Neutrophil (primary cell): ENCODE data around the gene RNASE3.
"Not testable (repeated sequence)": the region's sequence is repeated elsewhere in the genome, so short reads cannot be mapped to it uniquely, and the experiment has no call there.

ENCODE experiments used
- H3K27ac ChIP-seq: fragments of 200-600 bp; sonication (generic); 2 replicates; pipeline ENCODE4 v1.5.1; 2016; ENCODE audit warnings: mild to moderate bottlenecking, moderate library complexity
- H3K27me3 ChIP-seq: fragments of 200-600 bp; sonication (generic); 2 replicates; pipeline ENCODE4 v1.6.0; 2016; ENCODE audit warnings: mild to moderate bottlenecking
- H3K36me3 ChIP-seq: fragments of 200-600 bp; sonication (generic); 2 replicates; pipeline ENCODE4 v1.5.1; 2017
- H3K4me1 ChIP-seq, 2 experiments: fragments of 200-600 bp in 1 of 2; sonication (generic) in 1 of 2; 1 replicate in 1 of 2; 2 replicates in 1 of 2; pipeline versions ENCODE4 v1.5.1 to v1.6.1; 2013 to 2016; ENCODE audit warnings: low read depth in 1 of 2, low read length in 1 of 2, mild to moderate bottlenecking in 1 of 2, moderate library complexity in 1 of 2; ENCODE audit not compliant: control insufficient read depth in 1 of 2, insufficient read depth in 1 of 2
- H3K4me3 ChIP-seq, 2 experiments: fragments of 200-600 bp in 1 of 2; sonication (generic) in 1 of 2; 1 replicate in 1 of 2; 2 replicates in 1 of 2; pipeline ENCODE4 v1.5.1; 2013 to 2016; ENCODE audit warnings: low read depth in 1 of 2, low read length in 1 of 2, mild to moderate bottlenecking in 1 of 2, moderate library complexity in 1 of 2
- H3K9me3 ChIP-seq: fragments of 200-600 bp; sonication (generic); 2 replicates; pipeline ENCODE4 v1.5.1; 2016
- TF ChIP-seq, protein P1 (sequence below): fragments of 200-600 bp; sonication (generic); IDR thresholded peaks from 2 replicates; pipeline ENCODE4 v1.5.1; 2016; ENCODE audit warnings: antibody characterized with exemption

RNASE3 gene

DNA sequence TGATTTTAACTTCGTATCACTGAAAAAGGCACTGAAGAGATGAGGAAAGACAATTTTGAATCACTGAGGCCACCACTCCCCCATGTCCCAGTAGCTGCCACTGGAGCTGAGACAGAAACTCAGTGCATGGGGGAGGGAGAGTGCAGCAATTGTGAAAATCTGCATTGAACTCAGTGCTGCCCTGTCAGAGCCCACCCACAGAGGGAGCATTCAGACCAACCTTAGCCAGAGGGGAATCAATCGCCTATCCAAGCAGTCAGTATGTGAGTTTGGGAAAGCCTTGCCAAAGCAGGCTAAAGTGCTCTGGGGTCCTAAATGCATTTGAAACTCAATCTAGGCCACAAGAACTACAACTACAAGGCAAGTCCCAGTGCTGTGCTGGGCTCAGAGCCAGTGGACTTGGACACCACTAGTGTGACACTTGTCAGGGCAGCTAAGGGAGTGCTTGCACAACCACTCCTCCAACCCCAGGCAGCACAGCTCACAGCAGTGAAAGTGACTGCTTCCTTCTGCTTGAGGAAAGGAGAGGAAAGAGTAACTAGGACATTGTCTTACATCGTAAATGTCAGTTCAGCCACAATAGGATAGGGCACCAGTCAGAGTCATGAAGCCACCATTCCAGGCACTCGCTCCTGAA, 13.3 kb downstream of the RNASE3 start:
- TF ChIP-seq, protein P1, sequence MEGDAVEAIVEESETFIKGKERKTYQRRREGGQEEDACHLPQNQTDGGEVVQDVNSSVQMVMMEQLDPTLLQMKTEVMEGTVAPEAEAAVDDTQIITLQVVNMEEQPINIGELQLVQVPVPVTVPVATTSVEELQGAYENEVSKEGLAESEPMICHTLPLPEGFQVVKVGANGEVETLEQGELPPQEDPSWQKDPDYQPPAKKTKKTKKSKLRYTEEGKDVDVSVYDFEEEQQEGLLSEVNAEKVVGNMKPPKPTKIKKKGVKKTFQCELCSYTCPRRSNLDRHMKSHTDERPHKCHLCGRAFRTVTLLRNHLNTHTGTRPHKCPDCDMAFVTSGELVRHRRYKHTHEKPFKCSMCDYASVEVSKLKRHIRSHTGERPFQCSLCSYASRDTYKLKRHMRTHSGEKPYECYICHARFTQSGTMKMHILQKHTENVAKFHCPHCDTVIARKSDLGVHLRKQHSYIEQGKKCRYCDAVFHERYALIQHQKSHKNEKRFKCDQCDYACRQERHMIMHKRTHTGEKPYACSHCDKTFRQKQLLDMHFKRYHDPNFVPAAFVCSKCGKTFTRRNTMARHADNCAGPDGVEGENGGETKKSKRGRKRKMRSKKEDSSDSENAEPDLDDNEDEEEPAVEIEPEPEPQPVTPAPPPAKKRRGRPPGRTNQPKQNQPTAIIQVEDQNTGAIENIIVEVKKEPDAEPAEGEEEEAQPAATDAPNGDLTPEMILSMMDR, result no peak
- Histone ChIP-seq H3K9me3 (no peaks in the 10 kb centered on the region), H3K4me1 (peaks cover 24% of the 10 kb centered on the region in 2 experiments), H3K36me3 (no peaks in the 10 kb centered on the region), H3K27me3 (no peaks in the 10 kb centered on the region), H3K27ac (peak overlapping the region; percentile 71), H3K4me3 (no peak overlapping the region)

DNA sequence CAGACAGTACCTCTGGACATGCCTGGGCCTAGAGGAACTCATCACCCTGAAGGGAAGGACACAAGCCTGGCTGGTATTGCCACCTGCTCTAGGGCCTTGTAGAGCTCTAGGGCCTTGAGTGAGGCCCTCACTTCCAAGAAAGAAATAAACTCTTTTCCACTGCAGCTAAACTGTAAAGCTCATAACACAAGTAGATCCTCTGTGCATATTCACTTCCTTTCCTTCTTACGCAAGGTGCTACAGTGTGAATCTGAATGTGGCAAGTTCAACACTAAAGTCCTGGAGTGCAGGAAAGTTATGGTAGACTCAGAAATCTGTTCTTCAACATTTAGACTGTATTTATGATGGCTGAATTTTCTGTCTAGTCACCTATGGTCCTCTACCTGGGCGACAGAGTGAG, 14.5 kb downstream of the RNASE3 start:
- TF ChIP-seq, protein P1, result no peak
- H3K36me3 ChIP-seq, result no peaks in the 10 kb centered on the region
- peaks cover 24% of the 10 kb centered on the region in 2 experiments for H3K4me1 ChIP-seq
- H3K4me3 ChIP-seq, result no peak overlapping the region
- H3K27me3 ChIP-seq, result no peaks in the 10 kb centered on the region
- H3K9me3 ChIP-seq, result no peaks in the 10 kb centered on the region
- peak overlapping the region; percentile 71 for H3K27ac ChIP-seq

DNA sequence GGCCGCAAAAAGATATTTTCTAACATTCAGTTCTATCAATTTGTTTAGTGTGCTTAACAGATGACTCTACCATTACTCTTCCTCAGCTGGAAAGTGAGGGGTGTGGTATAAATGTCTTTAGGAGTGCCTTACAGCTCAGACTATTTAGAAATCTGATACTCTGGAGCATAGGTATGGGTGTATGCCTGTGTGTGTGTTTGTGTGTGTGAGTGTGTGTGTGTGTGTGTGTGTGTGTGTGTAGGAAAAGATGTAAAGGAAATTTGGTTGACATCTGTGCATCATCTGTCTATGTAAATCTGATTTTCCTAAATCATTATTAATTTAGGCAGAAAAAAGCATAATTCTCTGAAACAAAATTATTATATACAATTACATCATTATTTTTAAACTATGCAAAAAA, 16.0 kb downstream of the RNASE3 start:
- no peak overlapping the region for H3K27ac ChIP-seq
- H3K9me3 ChIP-seq, result no peaks in the 10 kb centered on the region
- H3K4me1 ChIP-seq, result peaks cover 24% of the 10 kb centered on the region in 2 experiments
- H3K4me3 ChIP-seq, result no peak overlapping the region
- H3K36me3 ChIP-seq, result no peaks in the 10 kb centered on the region
- TF ChIP-seq, protein P1, result no peak
- H3K27me3 ChIP-seq, result no peaks in the 10 kb centered on the region

DNA sequence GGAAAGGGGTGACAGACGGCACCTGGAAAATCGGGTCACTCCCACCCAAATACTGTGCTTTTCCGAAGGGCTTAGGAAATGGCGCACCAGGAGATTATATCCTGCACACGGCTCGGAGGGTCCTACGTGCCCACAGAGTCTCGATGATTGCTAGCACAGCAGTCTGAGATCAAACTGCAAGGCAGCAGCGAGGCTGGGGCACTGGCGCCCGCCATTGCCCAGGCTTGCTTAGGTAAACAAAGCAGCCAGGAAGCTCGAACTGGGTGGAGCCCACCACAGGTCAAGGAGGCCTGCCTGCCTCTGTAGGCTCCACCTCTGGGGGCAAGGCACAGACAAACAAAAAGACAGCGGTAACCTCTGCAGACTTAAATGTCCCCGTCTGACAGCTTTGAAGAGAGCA, 19.6 kb downstream of the RNASE3 start:
- H3K9me3 ChIP-seq, H3K4me3 ChIP-seq, H3K4me1 ChIP-seq, H3K36me3 ChIP-seq, H3K27me3 ChIP-seq, H3K27ac ChIP-seq: not testable (repeated sequence)

DNA sequence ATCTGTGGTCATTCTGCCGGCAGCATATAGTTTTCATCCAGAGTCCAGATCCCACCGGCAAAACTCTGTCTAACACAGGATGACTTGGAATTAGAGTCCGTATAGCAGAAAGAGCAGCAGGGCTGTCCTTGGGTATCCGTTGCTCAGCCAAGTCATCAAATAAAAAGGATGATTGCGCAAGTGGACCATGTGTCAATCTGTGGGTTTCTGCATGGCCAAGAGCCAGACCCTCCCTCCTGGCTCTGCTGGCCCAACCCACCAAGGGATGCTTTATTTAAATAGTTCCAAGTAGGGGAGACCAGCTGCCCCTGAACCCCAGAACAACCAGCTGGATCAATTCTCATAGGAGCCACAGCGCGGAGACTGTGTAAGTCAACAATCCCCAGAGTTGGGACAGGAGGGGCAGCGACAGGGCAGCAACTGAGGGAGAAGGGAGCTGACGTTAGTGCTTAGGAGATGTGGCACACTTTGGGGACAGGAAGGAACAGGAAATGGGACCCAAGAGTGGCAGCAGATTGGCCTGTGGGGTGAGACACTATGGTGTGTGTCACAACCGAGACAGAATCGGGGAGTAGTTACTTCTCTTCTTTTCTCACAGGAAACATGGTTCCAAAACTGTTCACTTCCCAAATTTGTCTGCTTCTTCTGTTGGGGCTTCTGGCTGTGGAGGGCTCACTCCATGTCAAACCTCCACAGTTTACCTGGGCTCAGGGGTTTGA, 28.0 kb downstream of the RNASE3 start:
- Histone ChIP-seq H3K27ac (peak overlapping the region; percentile 59), H3K4me3 (peak overlapping the region in 1 of 2 experiments; percentile 17), H3K4me1 (peaks cover 28 to 32% of the 10 kb centered on the region in 2 experiments)
- H3K36me3 ChIP-seq, H3K27me3 ChIP-seq, H3K9me3 ChIP-seq: not testable (repeated sequence)

DNA sequence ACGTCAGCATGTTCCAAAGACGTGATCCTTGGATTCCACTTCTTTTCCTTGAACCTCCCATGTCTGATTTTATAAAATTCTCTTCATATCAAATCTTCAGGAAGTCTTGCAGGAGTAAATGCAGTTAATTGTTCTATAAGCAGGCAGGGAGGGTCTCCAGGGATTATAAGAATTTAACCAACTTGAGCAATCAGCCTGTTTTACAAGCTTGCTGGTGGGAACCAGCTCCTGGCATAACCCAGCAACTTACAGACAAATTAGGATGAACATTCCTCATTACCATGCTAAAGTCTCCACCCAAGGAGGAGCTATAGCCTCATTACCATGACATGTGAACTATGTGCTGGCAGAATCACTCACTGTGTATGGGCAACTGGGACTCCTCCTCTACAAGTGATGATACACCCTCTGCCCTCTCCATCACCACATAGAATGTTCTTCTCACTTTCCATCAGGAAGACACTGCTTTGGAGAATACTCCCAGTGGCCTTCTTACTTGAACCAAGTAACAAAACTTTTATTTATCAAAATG, 32.6 kb downstream of the RNASE3 start:
- H3K9me3 ChIP-seq, H3K4me1 ChIP-seq, H3K27me3 ChIP-seq, H3K4me3 ChIP-seq, H3K36me3 ChIP-seq, H3K27ac ChIP-seq: not testable (repeated sequence)

DNA sequence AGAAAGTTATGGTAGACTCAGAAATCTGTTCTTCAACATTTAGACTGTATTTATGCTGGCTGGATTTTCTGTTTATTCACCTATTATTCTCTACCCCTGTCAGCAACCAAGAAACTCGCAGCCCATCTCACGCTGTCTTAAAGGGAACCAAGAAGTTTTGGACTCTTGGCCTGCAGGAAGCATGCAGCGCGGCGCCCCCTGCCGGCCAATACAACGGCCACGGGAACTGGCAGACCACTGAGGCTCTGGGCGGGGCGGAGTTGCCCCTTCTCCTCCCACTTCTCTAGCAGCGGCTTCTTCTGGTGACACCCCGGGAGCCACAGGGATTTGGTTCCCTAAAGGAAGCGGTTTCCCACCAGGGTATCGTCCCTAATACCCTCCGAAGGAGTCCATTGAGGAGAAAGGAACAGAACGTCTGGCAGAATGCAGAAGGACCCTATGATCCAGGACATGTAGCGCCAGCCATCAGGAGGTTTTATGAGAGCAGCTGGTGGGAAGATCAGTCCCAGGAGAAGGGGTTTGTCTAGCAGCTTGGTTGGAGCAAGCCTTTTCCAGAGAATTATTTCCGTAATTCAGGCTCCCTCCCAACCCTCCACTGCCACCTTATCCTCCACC, 43.1 kb downstream of the RNASE3 start:
- Histone ChIP-seq H3K4me3 (no peak overlapping the region), H3K9me3 (no peaks in the 10 kb centered on the region), H3K27ac (no peak overlapping the region), H3K27me3 (no peaks in the 10 kb centered on the region), H3K4me1 (peaks cover 0 to 4% of the 10 kb centered on the region in 2 experiments), H3K36me3 (no peaks in the 10 kb centered on the region)
- TF ChIP-seq, protein P1, result peak; percentile 38
